SH-SY5Y (cell line): Measurements from ENCODE around the gene PCED1B.

Experiments
- GATA2 ChIP-seq: IDR thresholded peaks from 2 replicates; pipeline ENCODE4 v1.6.1; 2011; ENCODE audit warnings: mild to moderate bottlenecking, low read depth, low read length
- GATA3 ChIP-seq: IDR thresholded peaks from 2 replicates; pipeline ENCODE4 v1.6.1; 2011; ENCODE audit warnings: low read depth, mild to moderate bottlenecking, low read length, moderate library complexity

DNA sequence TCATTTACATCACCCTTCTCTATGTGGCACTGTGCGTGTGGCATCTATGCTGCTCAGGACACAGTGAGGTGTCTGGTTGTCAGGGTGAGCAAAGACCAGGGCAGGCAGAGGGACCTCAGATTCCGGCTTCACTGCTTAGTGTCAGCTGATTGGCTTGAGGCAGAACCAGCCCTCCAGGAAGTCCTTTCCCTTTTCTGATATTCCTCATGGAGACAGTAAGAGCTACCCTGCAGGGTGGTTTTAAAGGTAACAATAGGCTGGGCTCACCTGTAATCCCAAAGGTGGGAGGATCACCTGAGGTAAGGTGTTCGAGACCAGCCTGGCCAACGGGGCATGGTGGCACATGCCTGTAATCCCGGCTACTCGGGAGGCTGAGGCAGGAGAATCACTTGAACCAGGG is 129.6 kb downstream of the PCED1B start:
- no peak for TF ChIP-seq GATA3
- TF ChIP-seq GATA2, result no peak
